ENCODE measurements around the gene AGBL2. TPM values are rescaled to one million over a fixed set of nuclear protein-coding genes. Genes with fewer than 3 reads are reported as not detected.
"Not testable (repeated sequence)": the region's sequence is repeated elsewhere in the genome, so short reads cannot be mapped to it uniquely, and the experiment has no call there.

AGBL2 gene
- total RNA-seq, 2 experiments from 2014 or later: 7.7 to 8.3 TPM

DNA sequence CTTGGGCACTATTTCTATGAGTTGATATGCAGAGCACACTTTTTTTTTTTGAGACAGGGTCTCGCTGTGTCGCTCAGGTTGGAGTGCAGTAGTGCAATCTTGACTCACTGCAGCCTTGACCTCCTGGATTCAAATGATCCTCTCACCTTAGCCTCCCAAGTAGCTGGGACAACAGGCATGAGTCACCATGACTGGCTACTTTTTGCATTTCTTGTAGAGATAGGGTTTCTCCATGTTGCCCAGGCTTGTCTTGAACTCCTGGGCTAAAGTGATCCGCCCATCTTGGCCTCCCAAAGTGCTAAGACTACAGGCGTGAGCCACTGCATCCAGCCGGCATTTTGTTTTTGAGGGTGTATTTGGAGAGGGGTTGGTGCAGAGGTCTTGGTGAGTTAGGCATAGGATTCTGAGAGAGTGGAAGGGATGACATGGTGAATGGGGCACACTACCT, 42.9 kb downstream of the AGBL2 start:
- no peaks in the 10 kb centered on the region for H3K36me3 Mint-ChIP-seq
- no peaks in the 10 kb centered on the region for H3K9me3 Mint-ChIP-seq
- DNase-seq: no peak
- POLR2A ChIA-PET: no interaction called here
- H3K27ac Mint-ChIP-seq: no peak overlapping the region
- H3K4me1 Mint-ChIP-seq: peaks cover 5% of the 10 kb centered on the region
- no peak for ATAC-seq (ENCODE audit: low read depth)
- no peak overlapping the region for H3K4me3 Mint-ChIP-seq
- H3K27me3 Mint-ChIP-seq: no peaks in the 10 kb centered on the region

DNA sequence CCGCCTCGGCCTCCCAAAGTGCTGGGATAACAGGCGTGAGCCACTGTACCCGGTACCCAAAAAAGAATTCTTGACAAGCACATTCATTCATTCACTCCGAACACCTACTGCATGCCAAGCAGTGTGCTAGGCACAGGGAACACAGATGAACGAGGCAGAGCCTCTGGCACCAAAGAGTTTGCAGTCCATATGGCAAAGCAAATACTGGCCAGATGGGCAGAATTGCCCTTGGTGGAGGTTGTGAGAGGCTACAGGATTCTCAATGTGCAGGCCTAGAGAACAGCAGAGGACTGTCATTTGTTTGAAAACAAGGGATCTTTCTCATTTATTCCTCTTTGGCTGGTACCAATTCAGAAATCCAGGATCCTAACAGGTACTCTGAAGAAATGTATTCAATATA, 45.3 kb downstream of the AGBL2 start:
- DNase-seq (no peak), ATAC-seq (ENCODE audit: low read depth) (no peak)
- no peak overlapping the region for H3K4me3 Mint-ChIP-seq
- peaks cover 5% of the 10 kb centered on the region for H3K4me1 Mint-ChIP-seq
- POLR2A ChIA-PET: no interaction called here
- H3K27ac Mint-ChIP-seq: no peak overlapping the region
- no peaks in the 10 kb centered on the region for H3K27me3 Mint-ChIP-seq
- H3K9me3 Mint-ChIP-seq: no peaks in the 10 kb centered on the region
- no peaks in the 10 kb centered on the region for H3K36me3 Mint-ChIP-seq

DNA sequence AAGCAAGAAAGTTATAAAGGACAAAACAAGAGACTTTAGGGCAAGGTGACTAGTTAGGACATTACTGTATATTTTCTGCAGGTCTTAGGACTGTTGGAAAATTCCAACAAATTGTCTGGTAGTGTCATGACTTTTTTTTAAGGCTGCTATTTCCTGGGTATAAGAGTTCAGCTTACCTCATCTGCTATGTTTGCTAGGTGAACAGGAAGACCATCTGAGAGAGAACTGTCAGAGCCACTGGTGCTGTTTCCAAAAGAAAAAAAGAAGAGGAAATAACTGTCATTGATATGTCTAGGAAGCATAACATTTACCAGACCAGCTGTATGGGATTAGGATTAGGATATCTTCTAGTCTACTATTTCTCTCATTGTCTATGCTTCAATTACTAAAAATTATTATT, 46.5 kb downstream of the AGBL2 start:
- peaks cover 5% of the 10 kb centered on the region for H3K4me1 Mint-ChIP-seq
- POLR2A ChIA-PET: interaction anchor here (0.5 to 0.6 kb wide), 2 partner anchors 26 to 294 kb away, joined by 3 to 4 read pairs; no protein-coding TSS in a partner anchor
- no peak overlapping the region for H3K27ac Mint-ChIP-seq
- no peaks in the 10 kb centered on the region for H3K27me3 Mint-ChIP-seq
- H3K36me3 Mint-ChIP-seq: no peaks in the 10 kb centered on the region
- no peak overlapping the region for H3K4me3 Mint-ChIP-seq
- no peak for ATAC-seq (ENCODE audit: low read depth)
- no peak for DNase-seq
- H3K9me3 Mint-ChIP-seq: no peaks in the 10 kb centered on the region

DNA sequence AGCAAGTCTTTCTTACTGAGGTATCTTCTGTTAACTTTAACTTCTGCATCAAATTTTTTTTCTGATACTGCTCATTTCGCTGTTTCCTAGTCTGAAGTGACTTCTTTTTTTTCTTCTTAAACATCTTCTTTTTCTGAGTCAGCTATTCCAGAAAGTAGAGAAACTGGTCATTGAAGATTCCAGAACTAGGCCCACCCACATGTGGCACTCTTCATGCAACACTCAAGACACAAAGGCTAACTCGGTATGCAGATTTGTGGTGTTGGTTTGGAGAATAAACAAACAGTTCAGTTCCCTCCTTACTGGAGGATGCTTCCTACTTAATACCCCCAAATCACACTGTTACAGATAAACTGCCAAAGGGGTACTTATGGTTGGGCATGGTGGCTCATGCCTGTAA, 47.6 kb downstream of the AGBL2 start:
- POLR2A ChIA-PET: no interaction called here
- Mint-ChIP-seq H3K27ac (no peak overlapping the region), H3K9me3 (no peaks in the 10 kb centered on the region), H3K27me3 (no peaks in the 10 kb centered on the region), H3K4me3 (no peak overlapping the region), H3K4me1 (peaks cover 5% of the 10 kb centered on the region), H3K36me3 (no peaks in the 10 kb centered on the region)
- ATAC-seq (ENCODE audit: low read depth): no peak
- DNase-seq: no peak

DNA sequence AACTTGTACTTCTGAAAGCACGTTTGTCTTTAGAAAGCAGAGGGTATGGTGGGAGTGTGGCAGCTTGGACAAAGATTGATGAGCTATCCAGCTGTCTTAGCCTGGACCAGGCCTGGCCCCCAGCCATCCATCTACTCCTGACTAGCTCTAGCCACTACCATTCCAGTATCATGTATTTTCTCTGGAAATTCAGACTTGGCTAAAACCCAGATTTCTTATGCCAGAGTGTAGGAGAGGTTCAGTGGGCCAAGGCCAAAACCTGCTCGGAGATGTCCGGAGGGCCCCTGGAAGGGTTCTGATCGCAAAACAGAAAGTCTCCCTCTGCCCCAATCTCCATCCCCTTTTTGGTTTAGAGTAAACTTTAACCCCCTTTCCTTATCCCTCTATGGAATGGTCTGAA, 48.0 kb downstream of the AGBL2 start:
- no peak for DNase-seq
- Mint-ChIP-seq H3K27me3 (no peaks in the 10 kb centered on the region), H3K4me3 (no peak overlapping the region), H3K27ac (no peak overlapping the region), H3K9me3 (no peaks in the 10 kb centered on the region), H3K4me1 (peaks cover 5% of the 10 kb centered on the region), H3K36me3 (no peaks in the 10 kb centered on the region)
- POLR2A ChIA-PET: no interaction called here
- no peak for ATAC-seq (ENCODE audit: low read depth)

DNA sequence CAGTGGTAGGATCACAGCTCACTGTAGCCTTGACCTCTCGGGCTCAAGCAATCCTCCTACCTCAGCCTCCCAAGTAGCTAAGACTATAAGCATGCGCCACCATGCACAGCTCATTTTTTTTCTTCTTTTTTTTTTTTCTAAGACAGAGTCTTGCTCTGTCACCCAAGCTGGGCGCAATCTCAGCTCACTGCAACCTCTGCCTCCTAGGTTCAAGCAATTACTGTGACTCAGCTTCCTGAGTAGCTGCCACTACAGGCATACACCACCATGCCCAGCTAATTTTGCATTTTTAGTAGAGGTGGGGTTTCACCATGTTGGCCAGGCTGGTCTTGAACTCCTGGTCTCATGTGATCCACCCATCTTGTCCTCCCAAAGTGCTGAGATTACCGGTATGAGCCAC, 50.2 kb downstream of the AGBL2 start:
- H3K4me3 Mint-ChIP-seq; POLR2A ChIA-PET; DNase-seq; H3K36me3 Mint-ChIP-seq; H3K27me3 Mint-ChIP-seq; H3K27ac Mint-ChIP-seq; H3K4me1 Mint-ChIP-seq; ATAC-seq (ENCODE audit: low read depth); H3K9me3 Mint-ChIP-seq: not testable (repeated sequence)

DNA sequence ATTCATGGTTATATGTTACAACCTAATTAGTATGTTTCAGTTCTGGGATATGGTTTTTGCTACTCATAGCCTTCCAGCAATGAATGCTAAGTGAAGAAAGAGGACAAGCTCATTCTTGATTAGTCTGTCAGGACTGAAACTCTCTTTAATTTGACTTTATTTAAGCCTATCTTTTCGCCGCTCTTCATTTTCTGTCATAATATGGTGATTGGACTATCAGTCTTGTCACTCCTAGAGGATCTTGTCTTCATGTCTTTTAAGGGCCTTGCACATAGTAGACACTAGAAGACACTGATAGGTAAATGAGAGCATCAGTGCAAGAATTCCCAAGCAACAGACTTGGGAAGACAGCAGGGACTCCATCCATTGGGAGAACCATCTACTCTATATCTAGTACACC, 53.9 kb downstream of the AGBL2 start:
- ATAC-seq (ENCODE audit: low read depth) (no peak), DNase-seq (no peak)
- no peaks in the 10 kb centered on the region for H3K9me3 Mint-ChIP-seq
- no peaks in the 10 kb centered on the region for H3K36me3 Mint-ChIP-seq
- H3K4me1 Mint-ChIP-seq: no peaks in the 10 kb centered on the region
- no peak overlapping the region for H3K27ac Mint-ChIP-seq
- H3K27me3 Mint-ChIP-seq: peaks cover 4% of the 10 kb centered on the region
- POLR2A ChIA-PET: no interaction called here
- H3K4me3 Mint-ChIP-seq: no peak overlapping the region

DNA sequence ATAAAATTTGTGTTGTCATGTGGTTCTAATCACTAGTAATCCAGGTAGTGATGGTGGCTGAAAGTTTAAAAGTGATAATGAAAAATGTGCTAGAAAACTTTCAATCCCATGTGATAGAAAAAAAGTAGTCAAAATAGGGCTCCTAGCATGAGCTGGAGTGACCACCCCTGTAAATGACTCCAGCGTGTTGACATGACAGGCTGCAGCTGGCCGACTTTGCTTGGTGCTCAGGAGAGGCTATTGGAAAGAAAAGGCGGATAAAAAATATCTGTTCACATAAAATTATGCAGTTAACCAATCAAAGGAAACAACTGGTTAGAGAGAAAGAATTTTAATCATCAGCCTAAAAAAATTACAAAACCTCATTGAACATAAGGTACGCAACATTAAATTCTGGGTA, 55.9 kb downstream of the AGBL2 start:
- peaks cover 4% of the 10 kb centered on the region for H3K27me3 Mint-ChIP-seq
- H3K9me3 Mint-ChIP-seq: no peaks in the 10 kb centered on the region
- POLR2A ChIA-PET: no interaction called here
- no peaks in the 10 kb centered on the region for H3K4me1 Mint-ChIP-seq
- no peaks in the 10 kb centered on the region for H3K36me3 Mint-ChIP-seq
- ATAC-seq (ENCODE audit: low read depth): no peak
- no peak overlapping the region for H3K27ac Mint-ChIP-seq
- no peak overlapping the region for H3K4me3 Mint-ChIP-seq
- no peak for DNase-seq

DNA sequence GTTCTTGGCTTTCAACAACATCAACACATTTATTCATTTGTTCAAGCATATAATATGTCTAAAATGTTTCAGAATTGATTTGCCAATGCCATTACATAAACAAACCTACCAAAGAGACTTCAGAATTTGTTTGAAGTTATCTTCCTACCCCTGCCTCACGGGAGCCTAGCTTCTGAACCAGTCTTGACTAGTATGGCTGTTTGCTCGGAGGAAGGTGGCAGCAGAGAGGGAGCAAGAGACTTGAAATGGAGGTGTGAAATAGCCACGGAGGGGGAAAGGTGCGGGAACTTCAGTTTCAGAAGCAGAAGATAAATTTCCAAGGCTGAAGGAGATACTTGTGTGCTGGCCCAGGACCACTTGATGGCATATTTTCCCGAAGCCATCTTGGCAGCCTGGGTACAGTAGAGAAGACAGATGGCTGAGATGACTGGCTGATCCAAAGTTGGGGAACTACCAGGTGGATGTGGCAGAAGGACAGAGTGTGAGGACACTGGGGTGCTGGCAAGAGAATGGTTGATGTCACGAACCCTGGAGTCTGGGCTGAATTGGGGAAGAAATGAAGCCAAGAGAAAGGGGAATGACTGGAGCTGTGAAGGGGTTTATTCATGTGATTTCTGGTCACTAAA, 58.8 kb downstream of the AGBL2 start:
- Mint-ChIP-seq H3K27ac (no peak overlapping the region), H3K4me3 (no peak overlapping the region), H3K27me3 (peaks cover 7% of the 10 kb centered on the region), H3K4me1 (no peaks in the 10 kb centered on the region), H3K9me3 (peaks cover 11% of the 10 kb centered on the region), H3K36me3 (peaks cover 2% of the 10 kb centered on the region)
- POLR2A ChIA-PET: interaction anchor here (0.6 kb wide), 1 partner anchor 106 kb away, joined by 6 read pairs; no protein-coding TSS in a partner anchor
- no peak for DNase-seq
- ATAC-seq (ENCODE audit: low read depth): no peak

DNA sequence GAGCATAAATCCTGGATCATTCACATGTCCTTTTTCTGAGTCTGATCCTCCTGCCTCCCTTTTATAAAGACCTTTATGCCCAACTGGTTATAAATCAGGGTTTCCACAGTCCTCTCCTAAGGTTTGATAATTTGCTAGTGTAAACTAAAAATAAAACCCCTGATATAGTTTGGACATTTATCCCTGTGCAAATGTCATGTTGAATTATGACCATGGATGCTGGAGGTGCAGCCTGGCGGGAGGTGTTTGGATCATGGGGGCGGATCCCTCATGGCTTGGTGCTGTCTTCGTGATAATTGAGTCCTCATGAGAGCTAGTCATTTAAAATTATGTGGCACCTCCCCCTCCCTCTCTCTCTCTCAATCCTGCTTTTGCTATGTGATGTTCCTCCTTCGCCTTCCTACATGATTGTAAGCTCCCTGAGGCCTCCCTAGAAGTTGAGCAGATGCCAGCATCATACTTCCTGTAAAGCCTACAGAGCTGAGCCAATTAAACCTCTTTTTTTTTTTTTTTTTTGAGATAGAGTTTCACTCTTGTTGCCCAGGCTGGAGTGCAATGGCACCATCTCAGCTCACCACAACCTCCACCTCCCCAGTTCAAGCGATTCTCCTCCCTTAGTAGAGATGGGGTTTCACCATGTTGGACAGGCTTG, 63.2 kb downstream of the AGBL2 start:
- peaks cover 12% of the 10 kb centered on the region for H3K9me3 Mint-ChIP-seq
- ATAC-seq (ENCODE audit: low read depth): no peak
- peaks cover 7% of the 10 kb centered on the region for H3K27me3 Mint-ChIP-seq
- no peak for DNase-seq
- H3K4me3 Mint-ChIP-seq: no peak overlapping the region
- H3K27ac Mint-ChIP-seq: no peak overlapping the region
- peaks cover 2% of the 10 kb centered on the region for H3K36me3 Mint-ChIP-seq
- POLR2A ChIA-PET: no interaction called here
- no peaks in the 10 kb centered on the region for H3K4me1 Mint-ChIP-seq

DNA sequence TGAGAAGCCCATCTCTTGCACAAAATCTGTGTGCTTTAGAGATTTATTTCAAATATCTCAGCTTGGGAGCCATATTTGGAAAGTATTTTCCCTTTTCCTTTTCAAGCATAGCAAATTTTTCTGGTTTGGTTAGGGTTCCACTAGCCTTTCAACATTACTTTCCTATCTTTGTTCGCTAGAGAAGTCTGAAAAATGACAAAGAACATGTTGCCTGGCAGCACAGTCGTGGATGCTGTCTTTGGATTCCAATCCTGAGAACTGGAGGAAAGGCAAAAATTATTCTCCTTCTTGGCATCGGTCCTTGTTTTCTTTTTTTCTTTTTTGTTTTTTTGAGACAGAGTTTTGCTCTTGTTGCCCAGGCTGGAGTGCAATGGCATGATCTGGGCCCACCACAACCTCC, 65.9 kb downstream of the AGBL2 start:
- H3K4me3 Mint-ChIP-seq: no peak overlapping the region
- H3K27ac Mint-ChIP-seq: no peak overlapping the region
- POLR2A ChIA-PET: interaction anchor here (0.8 kb wide), 1 partner anchor 65 kb away, joined by 3 read pairs; no protein-coding TSS in a partner anchor
- H3K9me3 Mint-ChIP-seq: peaks cover 12% of the 10 kb centered on the region
- DNase-seq: no peak
- peaks cover 3% of the 10 kb centered on the region for H3K27me3 Mint-ChIP-seq
- no peaks in the 10 kb centered on the region for H3K4me1 Mint-ChIP-seq
- H3K36me3 Mint-ChIP-seq: peaks cover 2% of the 10 kb centered on the region
- ATAC-seq (ENCODE audit: low read depth): no peak

DNA sequence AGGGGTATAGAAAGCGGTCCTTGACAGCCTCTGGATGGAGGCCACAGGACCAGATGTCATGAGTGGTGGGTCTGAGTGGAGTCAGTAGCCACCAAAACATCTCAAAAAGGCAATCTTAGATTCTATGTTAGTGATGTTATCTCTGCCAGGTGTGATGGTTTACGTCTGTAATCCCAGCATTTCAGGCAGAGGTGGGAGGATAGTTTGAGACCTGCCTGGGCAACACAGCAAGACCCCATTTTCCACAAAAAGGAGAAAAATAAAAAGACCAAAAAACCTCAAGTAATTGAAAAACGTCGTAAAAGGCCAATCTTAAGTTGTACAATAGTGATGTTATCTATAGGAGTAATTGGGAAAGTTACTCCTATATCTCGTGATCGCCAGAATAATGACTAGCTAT, 69.2 kb downstream of the AGBL2 start:
- peaks cover 12% of the 10 kb centered on the region for H3K4me1 Mint-ChIP-seq
- ATAC-seq (ENCODE audit: low read depth) (no peak), DNase-seq (no peak)
- H3K4me3 Mint-ChIP-seq: no peak overlapping the region
- H3K27ac Mint-ChIP-seq: no peak overlapping the region
- H3K9me3 Mint-ChIP-seq: no peaks in the 10 kb centered on the region
- no peaks in the 10 kb centered on the region for H3K27me3 Mint-ChIP-seq
- no peaks in the 10 kb centered on the region for H3K36me3 Mint-ChIP-seq
- POLR2A ChIA-PET: no interaction called here

DNA sequence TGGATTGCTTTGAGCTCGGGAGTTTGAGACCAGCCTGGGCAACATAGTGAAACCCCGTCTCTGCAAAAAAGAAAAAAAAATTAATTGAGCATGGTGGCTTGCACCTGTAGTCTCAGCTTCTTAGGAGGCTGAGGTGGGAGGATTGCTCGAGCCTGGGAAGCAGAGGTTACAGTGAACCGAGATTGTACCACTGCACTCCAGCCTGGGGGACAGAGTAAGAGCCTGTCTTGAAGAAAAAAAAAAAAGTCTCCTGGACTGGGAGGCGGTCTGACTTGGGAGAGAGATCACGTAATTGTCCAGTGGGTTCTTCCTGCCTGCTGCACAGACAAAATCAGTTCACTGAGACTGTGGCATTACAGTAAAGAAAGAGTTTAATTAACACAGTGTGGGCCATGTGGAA, 69.7 kb downstream of the AGBL2 start:
- no peak for DNase-seq
- Mint-ChIP-seq H3K4me3 (no peak overlapping the region), H3K27ac (no peak overlapping the region), H3K4me1 (peaks cover 15% of the 10 kb centered on the region), H3K9me3 (no peaks in the 10 kb centered on the region), H3K36me3 (no peaks in the 10 kb centered on the region), H3K27me3 (no peaks in the 10 kb centered on the region)
- no peak for ATAC-seq (ENCODE audit: low read depth)
- POLR2A ChIA-PET: interaction anchor here (5.4 kb wide), 1 partner anchor 70 kb away, joined by 29 read pairs; the partner anchor contains the start of gene AGBL2
